ENCODE measurements around the gene ATF2. TPM values are rescaled to one million over a fixed set of nuclear protein-coding genes. Genes with fewer than 3 reads are reported as not detected.

ATF2 gene
- total and polyA plus RNA-seq, 10 donors: 16.3 to 71.6 (median 59.5) TPM

GRCh38 chr2:175170659-175171304 is 2.8 kb upstream of the ATF2 start:
- DNase-seq: no peak
- Histone ChIP-seq H3K36me3 (peaks cover 0 to 22% (median 0%) of the 10 kb centered on the region in 6 donors), H3K4me1 (peaks cover 4 to 44% (median 26%) of the 10 kb centered on the region in 6 donors), H3K27ac (no peak overlapping the region), H3K9me3 (no peaks in the 10 kb centered on the region), H3K4me3 (no peak overlapping the region), H3K27me3 (replicated peaks in 1 of 7) (no peaks in the 10 kb centered on the region)
- 77 to 93% (median 83%) methylated on average over 3 of the region's 3 CpGs for WGBS, 5 donors
- no peak for TF ChIP-seq CTCF (IDR thresholded peaks at IDR 0.05 in 8 of 11, conservative IDR thresholded peaks at IDR 0.05 in 3 of 11)
- no peak for TF ChIP-seq POLR2AphosphoS5 (IDR thresholded peaks at IDR 0.05)
- TF ChIP-seq POLR2A (IDR thresholded peaks at IDR 0.05): no peak
- intact Hi-C loops (cut with DNase I; ENCODE audit: low total_unique reads): no loop called here

GRCh38 chr2:175169191-175169590 is 1.2 kb upstream of the ATF2 start:
- Histone ChIP-seq H3K27me3 (replicated peaks in 1 of 7) (no peaks in the 10 kb centered on the region), H3K9me3 (no peaks in the 10 kb centered on the region), H3K36me3 (peaks cover 0 to 6% (median 0%) of the 10 kb centered on the region in 6 donors), H3K4me3 (peak overlapping the region in 2 of 8 donors; percentile 91 to 97), H3K27ac (peak overlapping the region in 4 of 8 donors; percentile 97 to 98 (median 98)), H3K4me1 (peaks cover 4 to 60% (median 38%) of the 10 kb centered on the region in 6 donors)
- no peak for TF ChIP-seq CTCF (IDR thresholded peaks at IDR 0.05 in 8 of 11, conservative IDR thresholded peaks at IDR 0.05 in 3 of 11)
- intact Hi-C loops (cut with DNase I; ENCODE audit: low total_unique reads): no loop called here
- 51 to 58% (median 54%) methylated on average over 3 of the region's 3 CpGs for WGBS, 5 donors
- no peak for DNase-seq

- no peaks in the 10 kb centered on the region for H3K9me3 ChIP-seq
- H3K4me3 ChIP-seq: peak overlapping the region; percentile 42 to 97 (median 90)
- DNase-seq: no peak
- intact Hi-C loops (cut with DNase I; ENCODE audit: low total_unique reads): no loop called here
- H3K27ac ChIP-seq: peak overlapping the region; percentile 64 to 98 (median 96)
- TF ChIP-seq CTCF (IDR thresholded peaks at IDR 0.05 in 8 of 11, conservative IDR thresholded peaks at IDR 0.05 in 3 of 11) (no peak), POLR2AphosphoS5 (IDR thresholded peaks at IDR 0.05) (no peak)
- WGBS, 5 donors: 0 to 1% (median 0%) methylated on average over 11 of the region's 11 CpGs
- H3K27me3 ChIP-seq (replicated peaks in 1 of 7): no peaks in the 10 kb centered on the region
- H3K36me3 ChIP-seq: peaks cover 0 to 5% (median 0%) of the 10 kb centered on the region in 6 donors
- peaks cover 4 to 65% (median 41%) of the 10 kb centered on the region in 6 donors for H3K4me1 ChIP-seq
Observed at GRCh38 chr2:175168564-175168945, 552 bp upstream of the ATF2 start.

- WGBS, 5 donors: 0 to 2% (median 1%) methylated on average over 30 to 32 of the region's 32 CpGs
- no peaks in the 10 kb centered on the region for H3K9me3 ChIP-seq
- H3K27ac ChIP-seq: peak overlapping the region; percentile 86 to 98 (median 96)
- no peaks in the 10 kb centered on the region for H3K27me3 ChIP-seq (replicated peaks in 1 of 7)
- peak overlapping the region; percentile 68 to 97 (median 92) for H3K4me3 ChIP-seq
- no peaks in the 10 kb centered on the region for H3K36me3 ChIP-seq
- no peak for DNase-seq
- intact Hi-C loops (cut with DNase I; ENCODE audit: low total_unique reads): no loop called here
- peaks cover 4 to 72% (median 41%) of the 10 kb centered on the region in 6 donors for H3K4me1 ChIP-seq
- TF ChIP-seq POLR2AphosphoS5 (IDR thresholded peaks at IDR 0.05) (no peak), CTCF (IDR thresholded peaks at IDR 0.05 in 8 of 11, conservative IDR thresholded peaks at IDR 0.05 in 3 of 11) (no peak), POLR2A (IDR thresholded peaks at IDR 0.05) (no peak)
Observed at GRCh38 chr2:175167076-175167791, 769 bp downstream of the ATF2 start.

Measured in spleen (tissue), 11 donors.